GM12864 (cell line): ENCODE measurements around the gene ERAP2.

Experiments
- DNase-seq: peaks from one replicate; pipeline ENCODE4 v3.0.0-alpha.2; 2011; ENCODE audit warnings: low read depth
- H3K4me3 ChIP-seq: 2 replicates; pipeline ENCODE4 v1.5.1; 2011; ENCODE audit warnings: mild to moderate bottlenecking, low read depth, low read length, control low read depth
- CTCF ChIP-seq: IDR thresholded peaks from 2 replicates; pipeline ENCODE4 v1.5.1; 2011; ENCODE audit warnings: low read depth, mild to moderate bottlenecking, moderate library complexity, low read length, control low read depth, inconsistent platforms; ENCODE audit errors: missing control alignments

Gene ERAP2

DNA sequence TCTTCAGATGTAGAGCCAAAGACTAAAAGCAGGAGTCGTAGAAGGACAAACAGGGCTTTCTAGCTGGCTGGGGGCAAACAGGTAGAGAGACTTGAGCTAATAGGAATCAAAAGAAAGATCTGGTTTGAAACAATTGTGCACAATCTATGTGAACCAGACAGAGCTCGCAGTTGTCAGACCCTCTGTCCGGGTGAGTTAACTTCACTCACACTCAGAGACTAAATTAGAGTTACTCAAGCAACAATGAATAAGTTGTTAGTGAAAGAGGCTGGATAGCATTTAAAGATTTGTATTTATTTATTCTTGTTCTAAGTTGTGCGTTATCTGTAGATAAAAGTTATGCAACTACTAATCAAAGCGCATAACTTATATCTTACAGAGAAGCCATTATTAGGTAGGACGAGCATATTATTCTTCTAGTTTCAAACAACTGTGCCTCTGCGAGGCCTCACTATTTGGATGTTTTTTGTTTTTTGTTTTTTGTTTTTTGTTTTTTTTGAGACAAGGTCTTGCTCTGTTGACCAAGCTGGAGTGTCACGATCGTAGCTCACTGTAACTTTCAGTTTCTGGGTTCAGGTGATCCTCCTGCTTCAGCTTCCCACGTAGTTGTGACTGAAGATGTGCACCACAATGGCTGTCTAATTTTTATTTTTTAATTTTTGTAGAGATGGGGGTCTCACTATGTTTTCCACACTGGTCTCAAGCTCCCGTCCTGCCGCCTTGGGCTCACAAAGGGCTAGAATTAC, 46.4 kb downstream of the ERAP2 start:
- H3K4me3 ChIP-seq = peak overlapping the region; percentile 32
- DNase-seq = no peak
- TF ChIP-seq CTCF = no peak

- TF ChIP-seq CTCF = no peak
- DNase-seq = no peak
- H3K4me3 ChIP-seq = no peak overlapping the region
Observed at GRCh38 chr5:96924016-96924443, 47.7 kb downstream of the ERAP2 start.

DNA sequence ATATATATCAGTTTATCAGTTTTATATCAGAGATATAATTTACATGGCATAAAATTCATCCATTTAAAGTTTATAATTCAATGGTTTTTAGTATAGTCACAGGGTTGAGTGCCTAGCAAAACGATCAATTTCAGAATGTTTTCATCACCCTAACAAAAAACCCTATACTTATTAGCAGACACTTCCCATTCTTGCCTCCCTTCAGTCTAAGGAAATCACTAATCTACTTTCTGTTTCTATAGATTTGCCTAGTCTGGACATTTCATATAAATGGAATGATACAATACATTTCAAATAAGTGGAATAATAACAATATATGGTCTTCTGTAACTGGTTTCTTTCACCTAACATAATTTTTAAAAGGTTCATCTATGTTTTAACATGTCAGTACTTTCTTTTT, 50.0 kb downstream of the ERAP2 start:
- no peak overlapping the region for H3K4me3 ChIP-seq
- DNase-seq = no peak
- TF ChIP-seq CTCF = no peak

GRCh38 chr5:96927008-96927407, 50.7 kb downstream of the ERAP2 start:
- TF ChIP-seq CTCF = no peak
- no peak for DNase-seq

DNA sequence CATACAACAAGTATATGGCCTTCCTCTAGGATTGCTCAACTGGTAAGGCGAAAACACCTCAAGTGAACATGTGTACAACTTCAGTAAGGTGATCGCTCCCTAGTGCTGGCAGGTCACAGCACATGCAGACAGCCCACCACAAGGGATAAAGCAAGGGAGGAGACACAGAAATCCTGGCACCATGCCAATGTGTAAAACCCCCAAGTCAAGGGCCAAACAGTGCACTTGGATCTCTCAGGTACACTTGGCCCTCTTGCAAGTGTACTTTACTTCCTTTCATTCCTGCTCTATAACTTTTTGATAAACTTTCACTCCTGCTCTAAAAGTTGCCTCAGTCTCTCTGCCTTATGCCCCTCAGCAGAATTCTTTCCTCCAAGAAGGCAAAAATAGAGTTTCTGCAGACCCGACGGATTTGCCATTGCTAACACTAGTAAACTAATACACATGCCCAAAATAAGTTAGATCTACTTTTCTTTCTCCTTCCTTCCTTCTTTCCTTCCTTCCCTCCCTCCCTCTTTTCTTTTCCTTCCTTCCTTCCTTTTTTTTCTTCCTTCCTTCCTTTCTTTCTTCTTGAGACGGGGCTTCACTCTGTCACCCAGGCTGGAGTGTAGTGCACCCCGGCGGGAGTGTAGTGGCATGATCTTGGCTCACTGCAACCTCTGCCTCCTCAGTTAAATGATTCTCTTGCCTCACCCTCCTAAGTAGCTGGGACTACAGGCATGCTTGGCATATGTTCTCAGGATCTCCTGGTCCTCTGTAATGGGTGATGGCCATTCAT, 52.8 kb downstream of the ERAP2 start:
- H3K4me3 ChIP-seq = no peak overlapping the region
- TF ChIP-seq CTCF = no peak
- no peak for DNase-seq

More at GRCh38 chr5:96927008-96927407, 50.7 kb downstream of the ERAP2 start:
- H3K4me3 ChIP-seq = no peak overlapping the region

DNA sequence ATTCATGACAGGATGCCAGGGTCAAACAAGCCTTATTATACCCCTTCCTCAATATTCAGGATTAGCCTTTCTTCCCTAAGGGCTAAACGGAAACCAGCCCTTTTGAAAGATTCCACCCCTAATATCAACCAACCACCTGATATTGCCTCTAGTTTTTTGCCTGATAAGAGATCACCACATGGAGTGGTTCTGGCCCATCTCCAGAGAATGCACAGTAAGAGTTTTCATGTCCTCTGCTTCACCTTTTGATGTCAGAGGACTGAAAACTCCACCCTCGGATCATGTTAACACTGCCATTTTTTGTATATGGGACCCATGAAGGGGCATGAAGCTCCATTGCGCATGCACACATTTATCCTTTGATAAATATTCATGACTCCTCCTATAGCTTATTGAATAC, 53.8 kb downstream of the ERAP2 start:
- TF ChIP-seq CTCF = no peak
- no peak for DNase-seq
- H3K4me3 ChIP-seq = no peak overlapping the region
